GM18505 (cell line): ENCODE results near the gene LMTK2.
"Not testable (repeated sequence)": the region's sequence is repeated elsewhere in the genome, so short reads cannot be mapped to it uniquely, and the experiment has no call there.

Experiments
- ATAC-seq: cut with Tn5 transposase; IDR thresholded peaks from one replicate; pipeline ENCODE4 v1.9.1; 2021; ENCODE audit not compliant: unreplicated experiment
- POLR2A ChIP-seq: IDR thresholded peaks from 4 replicates; pipeline ENCODE4 v1.6.1; 2011; ENCODE audit warnings: borderline replicate concordance; ENCODE audit not compliant: insufficient read depth, insufficient read length; ENCODE audit errors: extremely low read depth

Gene LMTK2

DNA sequence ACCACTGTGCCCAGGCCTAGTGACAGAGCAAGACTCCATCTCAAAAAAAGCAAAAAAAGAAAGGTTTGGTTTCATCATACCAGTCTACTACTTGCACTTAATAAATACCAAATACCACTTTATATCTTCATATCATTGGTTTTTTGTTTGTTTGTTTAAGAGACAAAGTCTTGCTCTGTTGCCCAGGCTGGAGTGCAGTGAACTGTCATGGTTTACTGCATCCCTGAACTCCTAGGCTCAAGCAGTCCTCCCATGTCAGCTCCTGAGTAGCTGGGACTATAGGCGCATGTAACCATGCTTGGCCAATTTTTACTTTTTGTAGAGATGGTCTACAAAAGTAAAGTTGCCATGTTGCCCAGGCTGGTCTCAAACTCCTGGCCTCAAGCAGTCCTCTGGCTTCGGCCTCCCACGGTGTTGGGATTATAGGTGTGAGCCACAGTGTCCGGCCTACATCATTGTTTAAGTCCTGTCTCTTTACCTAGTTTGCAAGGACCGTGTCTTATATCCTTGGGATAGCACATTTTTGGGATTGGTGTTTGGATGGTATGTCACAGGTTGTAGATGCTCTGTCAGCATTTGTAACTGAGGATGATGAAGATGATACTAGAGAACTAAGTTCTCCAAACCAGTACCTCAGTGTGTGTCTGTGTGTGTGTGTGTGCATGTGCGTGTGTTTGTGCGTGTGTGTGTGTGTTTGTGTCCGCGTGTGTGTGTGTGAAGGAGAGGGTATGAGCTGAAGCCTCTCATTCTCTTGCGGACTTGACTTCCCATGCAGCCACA is 9.3 kb downstream of the LMTK2 start:
- ATAC-seq: no peak
- no peak for TF ChIP-seq POLR2A

DNA sequence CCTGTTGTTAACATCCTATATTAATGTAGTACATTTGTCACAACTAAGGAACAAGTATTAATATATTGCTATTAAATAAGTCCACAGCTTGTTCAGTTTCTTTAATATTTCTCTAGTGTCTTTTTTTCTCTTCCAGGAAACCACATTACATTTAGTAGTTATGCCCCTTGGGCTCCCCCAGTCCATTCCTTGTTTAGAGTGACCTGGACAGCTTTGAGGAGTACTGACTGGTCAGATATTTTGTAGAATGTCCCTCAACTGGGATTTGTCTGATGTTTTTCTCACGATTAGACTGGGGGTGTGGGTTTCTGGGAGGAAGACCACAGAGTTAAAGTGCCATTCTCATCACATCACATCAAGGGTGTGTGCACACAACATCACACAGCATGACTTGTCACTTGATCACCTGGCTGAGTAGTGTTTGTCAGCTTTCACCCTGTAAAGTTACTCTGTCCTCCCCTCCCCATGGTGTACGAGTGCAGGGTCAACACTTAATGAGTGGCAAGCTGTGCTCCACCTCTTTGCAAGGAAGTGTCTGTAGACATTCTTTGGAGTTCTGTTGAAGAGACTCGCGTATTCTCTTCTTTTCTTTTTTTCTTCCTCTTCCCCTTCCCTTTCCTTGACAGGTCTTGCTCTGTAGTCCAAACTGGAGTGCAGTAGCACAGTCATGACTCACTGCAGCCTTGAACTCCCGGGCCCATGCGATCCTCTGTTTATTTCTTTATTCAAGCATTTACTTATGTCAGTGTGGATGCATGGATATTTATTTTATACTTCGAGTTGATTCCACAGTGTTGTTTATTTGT is 10.2 kb downstream of the LMTK2 start:
- no peak for ATAC-seq
- TF ChIP-seq POLR2A: no peak

DNA sequence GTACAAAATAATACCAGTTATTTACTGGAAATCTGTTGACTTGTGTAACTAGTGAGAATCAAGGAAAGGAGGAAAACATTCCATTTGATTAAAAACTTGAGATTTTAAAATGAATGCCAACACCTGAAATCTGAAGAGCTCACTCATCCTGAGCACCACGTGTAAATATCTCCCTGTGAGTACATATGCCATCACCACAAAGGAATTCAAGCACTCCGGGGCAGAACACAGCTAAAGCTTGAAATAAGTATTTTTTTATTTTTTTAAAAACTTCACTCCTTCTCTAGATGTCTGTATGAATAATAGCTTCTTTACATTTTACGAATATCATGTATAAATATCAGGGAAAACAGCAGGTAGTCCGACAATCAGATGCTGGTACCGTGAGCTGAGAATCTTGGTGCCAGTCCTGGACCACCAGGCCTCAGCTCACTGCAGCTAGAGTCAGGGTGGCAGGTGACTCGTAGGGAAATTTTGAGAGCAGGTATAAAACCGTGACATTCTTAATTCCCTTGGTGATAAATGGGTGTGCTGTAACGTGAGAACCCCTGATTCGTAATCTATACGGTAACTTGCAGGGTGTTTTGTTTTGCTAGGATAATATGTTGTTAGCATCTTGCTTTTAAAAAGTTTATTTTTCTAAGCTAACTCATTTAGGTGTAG is 12.7 kb downstream of the LMTK2 start:
- no peak for TF ChIP-seq POLR2A
- ATAC-seq: no peak

DNA sequence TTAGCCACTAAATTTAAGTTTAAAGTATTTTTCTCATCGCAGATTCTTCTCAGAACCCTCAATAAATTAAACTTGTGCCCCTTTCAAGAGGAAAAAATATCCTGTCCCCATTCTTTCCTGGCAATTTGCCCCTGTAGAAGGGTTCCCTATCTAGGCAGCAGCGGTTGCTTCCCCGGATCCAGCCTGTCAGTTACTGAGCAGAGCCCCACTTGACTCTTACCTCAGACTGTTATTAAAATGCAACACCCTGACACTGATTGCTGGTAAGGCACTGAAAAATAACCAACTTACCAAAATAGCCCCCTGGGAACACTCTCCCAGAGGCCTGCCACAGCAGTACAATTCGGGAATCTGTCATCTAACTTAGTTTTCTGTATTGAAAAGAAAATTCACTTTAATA is 13.9 kb downstream of the LMTK2 start:
- TF ChIP-seq POLR2A: no peak
- ATAC-seq: no peak

DNA sequence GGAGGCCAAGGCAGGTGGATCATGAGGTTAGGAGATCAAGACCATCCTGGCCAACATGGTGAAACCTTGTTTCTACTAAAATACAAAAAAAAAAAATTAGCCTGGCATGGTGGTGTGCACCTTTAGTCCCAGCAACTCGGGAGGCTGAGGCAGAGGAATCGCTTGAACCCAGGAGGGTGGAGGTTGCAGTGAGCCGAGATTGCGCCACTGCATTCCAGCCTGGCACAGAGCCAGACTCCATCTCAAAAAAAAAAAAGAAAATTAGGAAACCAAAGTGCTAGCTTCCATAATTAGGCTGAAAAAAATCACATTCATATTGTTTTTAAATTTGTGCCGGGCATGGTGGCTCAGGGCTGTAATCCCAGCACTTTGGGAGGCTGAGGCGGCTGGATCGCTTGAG is 14.7 kb downstream of the LMTK2 start:
- not testable (repeated sequence) for ATAC-seq

DNA sequence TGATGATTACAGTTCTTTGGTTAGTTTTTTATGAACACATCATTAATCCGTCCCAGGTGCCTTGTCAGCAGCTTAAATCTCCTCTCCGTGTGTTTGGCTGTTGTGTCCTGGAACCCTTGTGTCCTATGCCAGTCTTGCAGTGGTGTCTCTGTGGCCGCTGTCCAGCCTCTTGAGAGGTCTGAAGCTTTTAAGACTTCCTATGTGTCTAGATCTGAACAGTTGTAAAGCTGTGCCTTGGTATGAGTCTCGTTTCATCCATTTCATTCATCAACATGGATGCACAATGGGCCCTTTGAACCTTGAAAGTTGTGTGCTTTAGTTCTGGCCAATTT is 16.7 kb downstream of the LMTK2 start:
- TF ChIP-seq POLR2A: no peak
- ATAC-seq: no peak

DNA sequence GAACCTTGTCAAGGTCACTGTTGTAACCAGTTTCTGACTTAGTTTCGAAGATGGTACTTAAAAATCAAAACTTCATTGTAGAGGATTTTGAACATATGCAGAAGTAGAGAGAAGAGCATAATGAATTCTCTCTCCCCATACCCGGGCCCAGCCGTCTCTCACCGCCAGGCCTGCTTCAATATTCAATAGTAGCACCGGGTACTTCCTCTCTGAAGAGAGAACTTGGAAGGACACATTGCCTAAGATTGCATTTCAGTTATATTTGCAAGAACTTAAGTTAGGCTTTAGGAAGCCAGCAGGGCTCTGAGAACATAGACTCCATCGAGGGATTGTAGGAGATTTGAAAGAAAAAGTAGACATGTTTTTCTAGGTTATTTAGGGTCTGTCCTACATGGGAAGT is 19.1 kb downstream of the LMTK2 start:
- TF ChIP-seq POLR2A: no peak
- no peak for ATAC-seq

DNA sequence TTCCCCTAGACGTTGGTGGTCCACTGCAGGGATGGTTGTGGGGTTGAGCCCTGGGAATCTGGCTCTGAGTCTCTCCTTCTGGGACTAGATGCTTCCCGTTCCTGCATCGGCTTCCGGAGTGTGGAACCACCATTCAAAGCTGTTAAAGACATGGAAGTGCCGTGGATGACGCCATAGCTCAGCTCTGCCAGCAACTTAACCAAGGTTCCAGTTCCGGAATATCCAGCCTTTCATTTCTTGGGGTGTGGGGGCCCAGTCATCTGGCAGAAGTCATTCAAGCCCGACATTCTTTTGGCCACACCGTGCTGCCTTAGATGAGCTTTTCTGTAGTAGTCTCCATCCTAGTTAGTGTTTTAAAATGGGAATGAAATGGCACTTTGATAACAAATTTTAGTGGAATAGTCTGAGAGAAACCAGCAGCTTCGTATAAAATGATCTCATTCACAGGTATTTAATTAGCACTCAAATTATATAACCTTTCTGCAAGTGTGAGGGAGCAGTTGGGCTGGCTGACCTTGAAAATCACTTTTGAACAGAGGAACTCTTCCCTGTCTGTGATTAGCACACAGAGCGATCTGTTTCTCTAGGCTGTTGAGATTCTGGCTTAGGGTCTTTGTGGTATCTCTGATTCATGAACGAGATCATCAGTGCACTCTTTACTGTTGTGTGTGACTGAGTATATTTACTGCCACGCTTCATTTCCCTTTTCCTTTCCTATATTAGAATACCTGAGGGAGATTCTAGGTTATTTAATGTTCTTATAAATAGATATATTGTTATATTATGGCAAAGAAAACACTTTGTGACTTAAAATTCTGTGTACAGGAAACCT is 19.9 kb downstream of the LMTK2 start:
- TF ChIP-seq POLR2A: no peak
- no peak for ATAC-seq

DNA sequence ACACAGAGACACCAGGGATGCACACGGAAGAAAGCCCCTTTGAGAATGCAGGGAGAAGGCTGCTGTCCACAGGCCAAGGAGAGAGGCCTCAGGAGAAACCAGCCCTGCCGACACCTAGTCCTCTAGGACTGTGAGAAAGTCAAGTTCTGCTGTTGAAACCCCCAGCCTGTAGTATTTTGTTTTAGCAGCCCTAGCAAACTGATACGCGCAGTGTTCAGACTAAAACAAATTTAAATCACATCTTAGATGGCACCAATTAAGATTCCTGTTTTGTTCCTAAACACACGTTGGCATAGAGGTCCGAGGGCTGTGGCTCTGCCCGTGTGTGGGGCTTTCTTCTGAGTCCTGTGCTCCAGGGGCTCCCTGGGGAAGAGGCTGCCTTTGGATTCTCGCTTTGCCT is 21.7 kb downstream of the LMTK2 start:
- ATAC-seq: no peak
- TF ChIP-seq POLR2A: no peak

DNA sequence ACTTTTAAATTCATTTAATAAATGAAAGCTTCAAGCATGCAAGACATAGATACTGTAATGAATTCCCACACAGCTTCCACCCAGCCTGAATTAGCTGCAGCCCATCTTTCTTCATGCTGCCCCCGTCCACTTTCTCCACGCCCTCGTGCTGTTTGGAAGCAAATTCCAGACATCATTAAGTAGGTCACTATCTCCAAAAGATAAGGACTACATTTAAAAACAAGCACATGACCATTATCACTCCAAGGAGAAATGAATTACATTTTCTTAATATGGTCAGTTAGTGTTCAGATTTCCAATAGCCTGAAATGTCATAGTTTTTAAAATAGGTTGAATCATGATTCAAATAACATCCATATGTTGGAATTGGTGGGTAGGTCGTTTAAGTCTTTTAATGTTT is 24.3 kb downstream of the LMTK2 start:
- no peak for ATAC-seq
- no peak for TF ChIP-seq POLR2A

DNA sequence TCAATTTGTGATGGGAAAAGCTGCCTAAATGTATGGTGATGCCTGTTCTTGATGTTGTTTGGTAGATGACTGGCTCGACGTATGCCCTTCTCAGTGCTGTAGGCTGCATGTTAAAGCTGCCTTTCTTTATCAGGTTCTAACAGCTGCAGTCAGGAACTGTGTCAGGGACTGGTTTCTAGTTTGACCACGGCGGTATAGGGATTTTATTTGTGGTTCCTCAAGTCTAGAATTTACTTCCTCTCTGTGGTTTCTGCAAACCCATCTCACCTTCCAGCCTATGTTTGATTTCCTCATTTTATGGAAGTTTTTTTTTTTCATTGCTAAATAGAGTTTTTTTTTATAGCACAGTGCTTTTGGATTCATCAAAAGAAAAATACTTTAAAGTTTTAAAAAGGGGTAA is 26.5 kb downstream of the LMTK2 start:
- no peak for TF ChIP-seq POLR2A
- ATAC-seq: peak; percentile 71

DNA sequence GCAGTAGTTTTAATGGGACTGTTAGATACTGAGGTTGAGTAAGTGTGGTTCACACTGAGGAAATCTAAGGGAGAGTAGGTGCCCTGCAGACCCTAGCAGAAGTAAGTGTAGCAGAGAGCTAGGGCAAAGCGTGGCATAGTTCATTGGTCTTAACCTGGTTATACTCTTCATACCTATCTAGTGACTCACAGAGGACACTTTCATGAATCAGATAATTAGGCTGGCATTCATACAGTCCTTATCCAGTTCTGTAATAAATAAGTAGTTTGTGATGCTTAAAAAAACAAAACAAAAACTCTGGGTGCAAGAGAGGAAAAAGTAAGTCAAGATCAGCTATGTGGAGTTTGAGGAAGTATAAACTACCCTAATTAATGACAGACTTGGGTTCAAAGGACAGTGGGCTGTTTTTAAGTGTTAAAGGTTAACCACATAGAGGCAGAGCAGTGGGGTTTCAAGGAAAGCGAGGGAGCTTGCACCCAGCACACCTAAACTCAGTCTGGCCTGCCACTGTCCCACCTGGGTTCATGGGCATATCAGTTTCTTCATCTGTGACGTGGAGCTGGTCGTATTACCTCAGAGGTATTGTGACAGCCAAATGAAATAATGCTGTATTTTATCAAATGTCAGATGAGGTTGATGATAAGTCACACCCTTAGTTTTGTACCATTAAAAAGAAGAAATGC is 27.1 kb downstream of the LMTK2 start:
- peak; percentile 22 for ATAC-seq
- no peak for TF ChIP-seq POLR2A
